Activated B cell treated with CpG ODN at 0.5 μM for 24 hours (primary cell): Measurements from ENCODE around the gene ARRB1. TPM values are rescaled to one million over a fixed set of nuclear protein-coding genes. Genes with fewer than 3 reads are reported as not detected.
"Not testable (repeated sequence)": the region's sequence is repeated elsewhere in the genome, so short reads cannot be mapped to it uniquely, and the experiment has no call there.

Experiments
- ATAC-seq: fragments of 200-7000 bp; cut with Tn5 transposase; one replicate; pipeline ENCODE4 v1.10.0; 2021; ENCODE audit warnings: low read depth, mild to moderate bottlenecking, moderate library complexity
- CTCF ChIA-PET: fragments of 350-600 bp; sonication (Branson Sonifier 250); formaldehyde crosslinking; loops from one replicate; lab custom pipeline; 2021; ENCODE audit warnings: antibody characterized with exemption; lab: Charles Lee
- POLR2A ChIA-PET: fragments of 350-600 bp; sonication (Branson Sonifier 250); formaldehyde crosslinking; loops from one replicate; lab custom pipeline; 2021; ENCODE audit warnings: antibody characterized with exemption; lab: Charles Lee
- DNase-seq: peaks from one replicate; pipeline ENCODE4 v3.0.0; 2022
- H3K27ac Mint-ChIP-seq: one replicate; pipeline ENCODE4 v1.8.0; 2020; ENCODE audit warnings: mixed read lengths
- H3K27me3 Mint-ChIP-seq: one replicate; pipeline ENCODE4 v1.8.0; 2021; ENCODE audit warnings: mixed read lengths
- H3K36me3 Mint-ChIP-seq: one replicate; pipeline ENCODE4 v1.8.0; 2021; ENCODE audit warnings: low read depth, mixed read lengths
- H3K4me1 Mint-ChIP-seq: one replicate; pipeline ENCODE4 v1.8.0; 2021; ENCODE audit warnings: mixed read lengths
- H3K4me3 Mint-ChIP-seq: one replicate; pipeline ENCODE4 v1.8.0; 2020; ENCODE audit warnings: mild to moderate bottlenecking, mixed read lengths
- H3K9me3 Mint-ChIP-seq: one replicate; pipeline ENCODE4 v1.8.0; 2020; ENCODE audit warnings: mixed read lengths
- CTCF ChIP-seq: fragments of 200-600 bp; IDR thresholded peaks from one replicate; pipeline ENCODE4 v1.8.0; 2022; ENCODE audit warnings: antibody characterized with exemption, mild to moderate bottlenecking
- intact Hi-C: fragments of 100-400 bp; cut with micrococcal nuclease; formaldehyde crosslinking; loops from one replicate; pipeline ENCODE4 v1.15.1; 2024
- total RNA-seq: library from RNA; stranded (reverse); gene quantifications from 2 replicates; pipeline ENCODE4 v1.2.3, GENCODE V29; 2022

The ARRB1 gene
- total RNA-seq, 1 donor from 2014 or later = 0.62 TPM

- no peaks in the 10 kb centered on the region for H3K36me3 Mint-ChIP-seq
- no peak overlapping the region for H3K4me3 Mint-ChIP-seq
- intact Hi-C loops = no loop called here
- H3K27me3 Mint-ChIP-seq = no peaks in the 10 kb centered on the region
- H3K4me1 Mint-ChIP-seq = peaks cover 8% of the 10 kb centered on the region
- ATAC-seq = no peak
- no peak overlapping the region for H3K27ac Mint-ChIP-seq
- TF ChIP-seq CTCF = no peak
- CTCF ChIA-PET = no interaction called here
- no peaks in the 10 kb centered on the region for H3K9me3 Mint-ChIP-seq
- DNase-seq = no peak
- POLR2A ChIA-PET = no interaction called here
Measured at GRCh38 chr11:75333807-75334140, 17.7 kb downstream of the ARRB1 start.

GRCh38 chr11:75333022-75333806 lies 18.2 kb downstream of the ARRB1 start:
- H3K27ac Mint-ChIP-seq = no peak overlapping the region
- H3K4me1 Mint-ChIP-seq = peaks cover 10% of the 10 kb centered on the region
- no peak for TF ChIP-seq CTCF
- no peak for ATAC-seq
- POLR2A ChIA-PET = no interaction called here
- H3K27me3 Mint-ChIP-seq = no peaks in the 10 kb centered on the region
- no peak for DNase-seq
- no peaks in the 10 kb centered on the region for H3K36me3 Mint-ChIP-seq
- CTCF ChIA-PET = no interaction called here
- intact Hi-C loops = no loop called here
- H3K4me3 Mint-ChIP-seq = no peak overlapping the region
- H3K9me3 Mint-ChIP-seq = no peaks in the 10 kb centered on the region

DNA sequence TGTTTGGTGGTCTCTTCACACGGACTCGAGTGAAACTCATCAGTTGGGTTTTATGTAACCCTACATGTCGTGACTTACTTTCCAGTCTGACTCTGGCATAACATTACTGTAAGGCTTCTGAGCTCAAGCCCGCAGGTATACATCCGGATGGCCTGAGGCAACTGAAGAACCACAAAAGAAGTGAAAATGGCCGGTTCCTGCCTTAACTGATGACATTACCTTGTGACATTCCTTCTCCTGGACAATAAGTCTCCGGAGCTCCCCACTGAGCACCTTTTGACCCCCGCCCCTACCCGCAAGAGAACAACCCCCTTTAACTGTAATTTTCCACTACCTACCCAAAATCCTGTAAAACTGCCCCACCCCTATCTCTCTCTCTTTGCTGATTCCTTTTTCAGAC lies 19.7 kb downstream of the ARRB1 start:
- ATAC-seq, intact Hi-C loops, H3K4me3 Mint-ChIP-seq, POLR2A ChIA-PET, DNase-seq, CTCF ChIA-PET, H3K27me3 Mint-ChIP-seq, H3K36me3 Mint-ChIP-seq, H3K9me3 Mint-ChIP-seq, H3K4me1 Mint-ChIP-seq, H3K27ac Mint-ChIP-seq: not testable (repeated sequence)

DNA sequence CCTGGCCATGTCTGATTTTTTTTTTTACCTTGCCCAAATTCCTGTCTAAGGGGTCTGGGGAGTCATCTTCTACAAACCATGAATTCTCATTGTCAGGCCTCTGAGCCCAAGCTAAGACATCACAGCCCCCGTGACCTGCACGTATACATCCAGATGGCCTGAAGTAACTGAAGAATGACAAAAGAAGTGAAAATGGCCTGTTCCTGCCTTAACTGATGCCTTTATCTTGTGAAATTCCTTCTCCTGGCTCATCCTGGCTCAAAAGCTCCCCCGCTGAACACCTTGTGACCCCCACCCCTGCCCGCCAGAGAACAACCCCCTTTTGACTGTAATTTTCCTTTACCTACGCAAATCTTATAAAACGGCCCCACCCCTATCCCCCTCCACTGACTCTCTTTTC lies 20.2 kb downstream of the ARRB1 start:
- H3K4me1 Mint-ChIP-seq, ATAC-seq, H3K27me3 Mint-ChIP-seq, H3K27ac Mint-ChIP-seq, POLR2A ChIA-PET, H3K9me3 Mint-ChIP-seq, DNase-seq, H3K36me3 Mint-ChIP-seq, intact Hi-C loops, H3K4me3 Mint-ChIP-seq: not testable (repeated sequence)
- CTCF ChIA-PET = interaction anchor here (2.5 kb wide), 1 partner anchor 53 kb away, joined by 7 read pairs; no protein-coding TSS in a partner anchor

DNA sequence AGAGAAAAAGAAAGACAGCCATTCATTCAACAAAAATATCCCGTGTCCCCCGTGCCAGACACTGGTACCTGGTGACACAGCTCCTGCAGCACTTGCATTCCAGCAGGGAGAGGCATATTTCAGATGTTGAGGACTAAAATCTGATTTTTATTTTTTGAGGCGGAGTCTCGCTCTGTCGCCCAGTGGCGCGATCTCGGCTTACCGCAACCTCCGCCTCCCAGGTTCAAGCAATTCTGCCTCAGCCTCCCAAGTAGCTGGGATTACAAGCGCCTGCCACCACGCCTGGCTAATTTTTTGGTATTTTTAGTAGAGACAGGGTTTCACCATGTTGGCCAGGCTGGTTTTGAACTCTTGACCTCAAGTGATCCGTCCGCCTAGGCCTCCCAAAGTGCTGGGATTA lies 20.6 kb downstream of the ARRB1 start:
- H3K4me3 Mint-ChIP-seq, H3K27me3 Mint-ChIP-seq, H3K27ac Mint-ChIP-seq, DNase-seq, ATAC-seq, H3K9me3 Mint-ChIP-seq, H3K4me1 Mint-ChIP-seq, POLR2A ChIA-PET, intact Hi-C loops, H3K36me3 Mint-ChIP-seq: not testable (repeated sequence)
- CTCF ChIA-PET = interaction anchor here (2.5 kb wide), 1 partner anchor 54 kb away, joined by 7 read pairs; no protein-coding TSS in a partner anchor

- CTCF ChIA-PET = interaction anchor here (2.5 kb wide), 1 partner anchor 54 kb away, joined by 7 read pairs; no protein-coding TSS in a partner anchor
Measured at GRCh38 chr11:75330291-75330690, 21.2 kb downstream of the ARRB1 start.

More at GRCh38 chr11:75330291-75330690, 21.2 kb downstream of the ARRB1 start:
- ATAC-seq (no peak), DNase-seq (no peak)
- intact Hi-C loops = no loop called here
- Mint-ChIP-seq H3K27ac (no peak overlapping the region), H3K4me1 (peaks cover 6% of the 10 kb centered on the region), H3K27me3 (no peaks in the 10 kb centered on the region), H3K4me3 (no peak overlapping the region), H3K36me3 (no peaks in the 10 kb centered on the region), H3K9me3 (no peaks in the 10 kb centered on the region)
- no peak for TF ChIP-seq CTCF
- POLR2A ChIA-PET = no interaction called here
